ENCODE results near the gene MTO1. TPM values are rescaled to one million over a fixed set of nuclear protein-coding genes. Genes with fewer than 3 reads are reported as not detected.
A peak's percentile ranks its signal among the peaks of the same experiment; 100 is the strongest.

The MTO1 gene
- total RNA-seq, 1 experiment from 2014 or later: 50.8 TPM

GRCh38 chr6:73421534-73421933 lies 40.0 kb upstream of the MTO1 start:
- H3K36me3 Mint-ChIP-seq (ENCODE audit: insufficient read depth, unreplicated experiment): peaks cover 35% of the 10 kb centered on the region
- TF ChIP-seq CTCF (IDR thresholded peaks at IDR 0.05; ENCODE audit: unreplicated experiment): no peak
- no peak overlapping the region for H3K27ac Mint-ChIP-seq (ENCODE audit: low read depth, unreplicated experiment)
- H3K4me1 Mint-ChIP-seq (ENCODE audit: insufficient read depth, unreplicated experiment): no peaks in the 10 kb centered on the region
- ChIA-PET POLR2A (no interaction called here), CTCF (interaction anchor here (0.6 kb wide), 1 partner anchor 29 kb away, joined by 3 read pairs; no protein-coding TSS in a partner anchor)
- no TSS peak for BruUV-seq (replicated peaks)
- intact Hi-C loops (cut with micrococcal nuclease): no loop called here
- H3K9me3 Mint-ChIP-seq (ENCODE audit: unreplicated experiment): no peaks in the 10 kb centered on the region
- H3K27me3 Mint-ChIP-seq (ENCODE audit: insufficient read depth, unreplicated experiment): no peaks in the 10 kb centered on the region
- H3K4me3 Mint-ChIP-seq (ENCODE audit: unreplicated experiment): no peak overlapping the region
- DNase-seq (ENCODE audit: unreplicated experiment): no peak

- CTCF ChIA-PET: interaction anchor here (1.2 kb wide), 1 partner anchor 25 kb away, joined by 3 read pairs; no protein-coding TSS in a partner anchor
- intact Hi-C loops (cut with micrococcal nuclease): no loop called here
- BruUV-seq (replicated peaks): no TSS peak
- Mint-ChIP-seq H3K36me3 (ENCODE audit: insufficient read depth, unreplicated experiment) (peaks cover 82% of the 10 kb centered on the region), H3K27me3 (ENCODE audit: insufficient read depth, unreplicated experiment) (no peaks in the 10 kb centered on the region), H3K9me3 (ENCODE audit: unreplicated experiment) (no peaks in the 10 kb centered on the region), H3K4me1 (ENCODE audit: insufficient read depth, unreplicated experiment) (no peaks in the 10 kb centered on the region), H3K4me3 (ENCODE audit: unreplicated experiment) (no peak overlapping the region), H3K27ac (ENCODE audit: low read depth, unreplicated experiment) (no peak overlapping the region)
- TF ChIP-seq CTCF (IDR thresholded peaks at IDR 0.05; ENCODE audit: unreplicated experiment): no peak
- DNase-seq (ENCODE audit: unreplicated experiment): no peak
- POLR2A ChIA-PET: interaction anchor here (0.7 kb wide), 1 partner anchor 15 kb away, joined by 3 read pairs; no protein-coding TSS in a partner anchor
These were observed 26.3 kb upstream of the MTO1 start for GRCh38 chr6:73435236-73435635.

- no peak for DNase-seq (ENCODE audit: unreplicated experiment)
- Mint-ChIP-seq H3K4me1 (ENCODE audit: insufficient read depth, unreplicated experiment) (peaks cover 19% of the 10 kb centered on the region), H3K27me3 (ENCODE audit: insufficient read depth, unreplicated experiment) (no peaks in the 10 kb centered on the region), H3K9me3 (ENCODE audit: unreplicated experiment) (no peaks in the 10 kb centered on the region), H3K4me3 (ENCODE audit: unreplicated experiment) (no peak overlapping the region), H3K27ac (ENCODE audit: low read depth, unreplicated experiment) (no peak overlapping the region), H3K36me3 (ENCODE audit: insufficient read depth, unreplicated experiment) (peaks cover 62% of the 10 kb centered on the region)
- no TSS peak for BruUV-seq (replicated peaks)
- intact Hi-C loops (cut with micrococcal nuclease): no loop called here
- CTCF ChIA-PET: interaction anchor here (0.6 to 1.2 kb wide), 3 partner anchors 51 to 474 kb away, joined by 3 to 4 read pairs (median 3); no protein-coding TSS in a partner anchor
- POLR2A ChIA-PET: interaction anchor here (1.7 kb wide), 1 partner anchor 9 kb away, joined by 6 read pairs; the partner anchor contains the start of gene CGAS
- no peak for TF ChIP-seq CTCF (IDR thresholded peaks at IDR 0.05; ENCODE audit: unreplicated experiment)
These were observed 18.0 kb upstream of the MTO1 start for GRCh38 chr6:73443555-73443954.

DNA sequence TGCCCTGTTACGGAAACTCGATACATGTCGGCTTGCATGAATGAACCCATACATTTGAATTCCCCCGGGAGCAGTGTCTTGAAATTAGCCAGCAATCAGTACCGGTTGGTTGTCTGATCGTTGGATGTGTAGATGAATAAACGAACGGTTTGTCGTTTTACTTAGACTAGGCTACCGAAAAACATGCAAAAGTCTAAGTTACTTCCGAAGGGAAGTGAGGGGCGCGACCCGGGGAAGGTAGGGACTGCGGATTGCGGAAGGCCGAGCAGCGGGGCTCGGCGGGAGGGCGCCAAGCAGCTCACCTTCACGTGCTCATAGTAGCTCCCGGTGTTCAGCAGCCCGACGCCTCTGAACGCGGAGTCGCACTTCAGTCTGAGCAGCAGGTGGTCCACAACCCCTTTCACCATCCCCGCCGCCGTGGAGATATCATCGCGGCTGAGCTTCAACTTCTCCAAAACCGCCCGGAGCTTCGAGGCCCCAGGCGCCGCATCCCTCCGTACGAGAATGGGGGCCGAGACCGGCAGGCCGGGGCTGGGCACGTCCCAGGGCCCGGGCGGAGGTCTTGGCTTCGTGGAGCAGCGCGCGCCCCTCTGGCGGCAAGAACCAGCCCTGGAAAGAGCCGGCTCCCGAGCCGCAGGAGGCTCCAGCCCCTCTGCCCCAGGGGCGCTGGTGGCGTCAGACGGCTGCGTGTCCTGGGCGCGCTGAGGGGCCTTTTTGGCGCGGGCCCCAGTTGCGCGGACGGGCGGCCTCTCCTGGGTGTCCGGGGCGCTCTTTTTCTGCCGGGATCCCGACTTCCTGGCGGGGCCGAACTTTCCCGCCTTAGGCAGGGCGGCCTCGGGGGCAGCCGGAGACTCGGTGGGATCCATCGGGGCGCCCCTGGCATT lies 10.1 kb upstream of the MTO1 start:
- Mint-ChIP-seq H3K4me3 (ENCODE audit: unreplicated experiment) (peak overlapping the region; percentile 89), H3K27me3 (ENCODE audit: insufficient read depth, unreplicated experiment) (no peaks in the 10 kb centered on the region), H3K36me3 (ENCODE audit: insufficient read depth, unreplicated experiment) (peaks cover 28% of the 10 kb centered on the region), H3K27ac (ENCODE audit: low read depth, unreplicated experiment) (peak overlapping the region; percentile 76), H3K9me3 (ENCODE audit: unreplicated experiment) (no peaks in the 10 kb centered on the region), H3K4me1 (ENCODE audit: insufficient read depth, unreplicated experiment) (peaks cover 25% of the 10 kb centered on the region)
- TSS peak; percentile 32 for BruUV-seq (replicated peaks)
- DNase-seq (ENCODE audit: unreplicated experiment): peak; percentile 54
- CTCF ChIA-PET: interaction anchor here (0.9 to 2.0 kb wide), 3 partner anchors 10 to 1941 kb away, joined by 3 to 8 read pairs (median 3); partner anchors contain the start of gene MTO1
- intact Hi-C loops (cut with micrococcal nuclease): no loop called here
- TF ChIP-seq CTCF (IDR thresholded peaks at IDR 0.05; ENCODE audit: unreplicated experiment): no peak
- POLR2A ChIA-PET: interaction anchor here (0.8 to 3.3 kb wide), 12 partner anchors 8 to 244 kb away, joined by 3 to 59 read pairs (median 4); partner anchors contain the start of genes EEF1A1 and MTO1

All from MCF 10A (cell line).